Hepatocyte (in vitro differentiated cells): ENCODE measurements around the gene RFX7.

ENCODE experiments used
- EZH2phosphoT487 ChIP-seq: fragments of 200-600 bp; sonication (generic); IDR thresholded peaks from one replicate; pipeline ENCODE4 v1.6.1; 2018; ENCODE audit warnings: antibody characterized with exemption, mild to moderate bottlenecking, low read depth, moderate library complexity; ENCODE audit not compliant: unreplicated experiment, severe bottlenecking
- TF ChIP-seq, protein P1 (sequence below): fragments of 200-600 bp; sonication (generic); IDR thresholded peaks from 2 replicates; pipeline ENCODE4 v1.5.1; 2016; ENCODE audit warnings: antibody characterized with exemption, mild to moderate bottlenecking; ENCODE audit not compliant: poor library complexity

GRCh38 chr15:56227780-56228179 lies 15.9 kb downstream of the RFX7 start:
- TF ChIP-seq, protein P1, sequence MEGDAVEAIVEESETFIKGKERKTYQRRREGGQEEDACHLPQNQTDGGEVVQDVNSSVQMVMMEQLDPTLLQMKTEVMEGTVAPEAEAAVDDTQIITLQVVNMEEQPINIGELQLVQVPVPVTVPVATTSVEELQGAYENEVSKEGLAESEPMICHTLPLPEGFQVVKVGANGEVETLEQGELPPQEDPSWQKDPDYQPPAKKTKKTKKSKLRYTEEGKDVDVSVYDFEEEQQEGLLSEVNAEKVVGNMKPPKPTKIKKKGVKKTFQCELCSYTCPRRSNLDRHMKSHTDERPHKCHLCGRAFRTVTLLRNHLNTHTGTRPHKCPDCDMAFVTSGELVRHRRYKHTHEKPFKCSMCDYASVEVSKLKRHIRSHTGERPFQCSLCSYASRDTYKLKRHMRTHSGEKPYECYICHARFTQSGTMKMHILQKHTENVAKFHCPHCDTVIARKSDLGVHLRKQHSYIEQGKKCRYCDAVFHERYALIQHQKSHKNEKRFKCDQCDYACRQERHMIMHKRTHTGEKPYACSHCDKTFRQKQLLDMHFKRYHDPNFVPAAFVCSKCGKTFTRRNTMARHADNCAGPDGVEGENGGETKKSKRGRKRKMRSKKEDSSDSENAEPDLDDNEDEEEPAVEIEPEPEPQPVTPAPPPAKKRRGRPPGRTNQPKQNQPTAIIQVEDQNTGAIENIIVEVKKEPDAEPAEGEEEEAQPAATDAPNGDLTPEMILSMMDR = no peak
- TF ChIP-seq EZH2phosphoT487 = no peak
